Measurements from ENCODE around the gene MAFF.

Gene MAFF

DNA sequence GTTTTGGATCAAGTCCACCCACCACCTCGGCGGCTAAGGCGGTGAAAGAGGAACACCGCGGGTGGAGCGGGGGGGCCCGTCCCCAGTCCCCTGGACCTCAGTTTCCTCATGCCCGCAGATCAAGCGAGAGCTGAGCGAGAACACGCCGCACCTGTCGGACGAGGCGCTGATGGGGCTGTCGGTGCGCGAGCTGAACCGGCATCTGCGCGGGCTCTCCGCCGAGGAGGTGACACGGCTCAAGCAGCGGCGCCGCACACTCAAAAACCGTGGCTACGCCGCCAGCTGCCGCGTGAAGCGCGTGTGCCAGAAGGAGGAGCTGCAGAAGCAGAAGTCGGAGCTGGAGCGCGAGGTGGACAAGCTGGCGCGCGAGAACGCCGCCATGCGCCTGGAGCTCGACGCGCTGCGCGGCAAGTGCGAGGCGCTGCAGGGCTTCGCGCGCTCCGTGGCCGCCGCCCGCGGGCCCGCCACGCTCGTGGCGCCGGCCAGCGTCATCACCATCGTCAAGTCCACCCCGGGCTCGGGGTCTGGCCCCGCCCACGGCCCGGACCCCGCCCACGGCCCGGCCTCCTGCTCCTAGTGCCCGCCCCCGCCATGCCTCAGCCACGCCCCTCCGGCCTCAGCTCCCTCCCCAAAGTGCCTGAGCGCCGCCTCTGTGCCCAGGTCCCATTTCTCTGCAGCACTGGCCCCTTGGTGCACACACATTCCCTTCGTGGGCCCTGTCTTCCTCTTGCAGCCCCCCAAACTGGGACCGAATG is 12.7 kb downstream of the MAFF start:
- Histone ChIP-seq H3K4me3 (peak overlapping the region; percentile 76), H3K9me3 (ENCODE audit: low read depth, low read length) (no peaks in the 10 kb centered on the region), H3K36me3 (ENCODE audit: insufficient read depth, low read length) (no peaks in the 10 kb centered on the region), H3K9ac (ENCODE audit: insufficient read length) (peak overlapping the region; percentile 51), H3K27ac (no peak overlapping the region)
- DNase-seq (ENCODE audit: low read depth, low spot score) = no peak
- no peak for TF ChIP-seq POLR2AphosphoS5 (IDR thresholded peaks at IDR 0.05; ENCODE audit: borderline replicate concordance, low read depth, low read length)
- no peak for TF ChIP-seq FOXP2 (optimal IDR thresholded peaks at IDR 0.05; ENCODE audit: control extremely low read depth, extremely low read length, insufficient read depth)
- no peak for TF ChIP-seq EZH2 (IDR thresholded peaks at IDR 0.05)

DNA sequence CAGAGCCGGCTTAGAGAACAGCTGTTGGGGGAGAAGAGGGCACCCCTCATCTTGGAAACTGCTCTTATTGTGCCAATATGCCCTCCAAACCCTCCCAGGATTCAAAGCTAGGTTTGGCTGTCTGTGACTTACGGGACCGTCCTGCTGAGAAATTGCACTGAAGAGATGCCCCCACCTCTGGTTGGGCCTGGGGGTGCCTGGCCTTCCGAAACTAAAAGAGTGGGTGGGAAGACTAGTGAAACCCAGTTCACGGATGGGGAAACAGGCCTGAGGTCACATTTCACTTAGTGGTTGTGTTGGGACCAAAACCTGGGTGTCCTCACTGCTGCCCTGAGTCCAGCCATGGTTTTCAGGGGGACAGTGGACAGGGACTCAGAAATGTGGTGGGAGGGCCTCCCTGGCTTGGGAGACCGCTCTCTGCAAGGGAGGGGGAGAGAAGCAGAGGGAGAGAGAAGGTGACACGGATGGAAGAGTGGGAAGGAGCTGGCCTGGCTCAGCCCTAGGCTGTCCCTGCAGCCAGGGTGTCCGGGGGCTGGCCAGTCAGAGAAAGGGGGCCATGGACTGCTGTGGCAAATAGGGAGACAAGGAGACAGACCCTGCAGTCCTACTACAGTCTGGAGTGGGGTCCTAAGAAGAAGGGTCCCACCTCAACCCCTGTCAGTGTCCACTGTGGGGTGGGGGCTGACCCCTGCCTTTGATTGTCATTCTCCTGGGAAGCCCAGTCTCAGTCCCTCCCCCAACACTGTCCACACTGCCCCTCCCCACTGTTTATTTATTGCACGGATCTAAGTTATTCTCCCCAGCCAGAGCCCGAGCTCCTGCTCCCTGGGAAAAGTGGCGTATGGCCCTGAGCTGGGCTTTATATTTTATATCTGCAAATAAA is 13.6 kb downstream of the MAFF start:
- Histone ChIP-seq H3K36me3 (ENCODE audit: insufficient read depth, low read length) (no peaks in the 10 kb centered on the region), H3K4me3 (peak overlapping the region; percentile 76), H3K9me3 (ENCODE audit: low read depth, low read length) (no peaks in the 10 kb centered on the region), H3K9ac (ENCODE audit: insufficient read length) (no peak overlapping the region), H3K27ac (no peak overlapping the region)
- DNase-seq (ENCODE audit: low read depth, low spot score) = no peak
- TF ChIP-seq EZH2 (IDR thresholded peaks at IDR 0.05) (no peak), POLR2AphosphoS5 (IDR thresholded peaks at IDR 0.05; ENCODE audit: borderline replicate concordance, low read depth, low read length) (no peak), FOXP2 (optimal IDR thresholded peaks at IDR 0.05; ENCODE audit: control extremely low read depth, extremely low read length, insufficient read depth) (no peak)

GRCh38 chr22:38218661-38219622 is 17.1 kb downstream of the MAFF start:
- H3K9ac ChIP-seq (ENCODE audit: insufficient read length) = no peak overlapping the region
- TF ChIP-seq EZH2 (IDR thresholded peaks at IDR 0.05) (no peak), FOXP2 (optimal IDR thresholded peaks at IDR 0.05; ENCODE audit: control extremely low read depth, extremely low read length, insufficient read depth) (no peak), POLR2AphosphoS5 (IDR thresholded peaks at IDR 0.05; ENCODE audit: borderline replicate concordance, low read depth, low read length) (no peak)

GRCh38 chr22:38219632-38220031 is 17.8 kb downstream of the MAFF start:
- Histone ChIP-seq H3K36me3 (ENCODE audit: insufficient read depth, low read length) (no peaks in the 10 kb centered on the region; the same call in 1 of the 2 replicates), H3K9ac (ENCODE audit: insufficient read length) (no peak overlapping the region), H3K4me3 (no peak overlapping the region), H3K9me3 (ENCODE audit: low read depth, low read length) (no peaks in the 10 kb centered on the region), H3K27ac (no peak overlapping the region)
- no peak for TF ChIP-seq FOXP2 (optimal IDR thresholded peaks at IDR 0.05; ENCODE audit: control extremely low read depth, extremely low read length, insufficient read depth)
- no peak for TF ChIP-seq POLR2AphosphoS5 (IDR thresholded peaks at IDR 0.05; ENCODE audit: borderline replicate concordance, low read depth, low read length)
- TF ChIP-seq EZH2 (IDR thresholded peaks at IDR 0.05) = no peak
- DNase-seq (ENCODE audit: low read depth, low spot score) = no peak

More at GRCh38 chr22:38218661-38219622, 17.1 kb downstream of the MAFF start:
- Histone ChIP-seq H3K36me3 (ENCODE audit: insufficient read depth, low read length) (no peaks in the 10 kb centered on the region; the same call in 1 of the 2 replicates), H3K9me3 (ENCODE audit: low read depth, low read length) (no peaks in the 10 kb centered on the region), H3K4me3 (no peak overlapping the region), H3K27ac (no peak overlapping the region)
- DNase-seq (ENCODE audit: low read depth, low spot score) = no peak

GRCh38 chr22:38220163-38220562 is 18.4 kb downstream of the MAFF start:
- Histone ChIP-seq H3K36me3 (ENCODE audit: insufficient read depth, low read length) (no peaks in the 10 kb centered on the region; the same call in 1 of the 2 replicates), H3K9me3 (ENCODE audit: low read depth, low read length) (no peaks in the 10 kb centered on the region), H3K4me3 (no peak overlapping the region), H3K9ac (ENCODE audit: insufficient read length) (no peak overlapping the region), H3K27ac (no peak overlapping the region)
- TF ChIP-seq FOXP2 (optimal IDR thresholded peaks at IDR 0.05; ENCODE audit: control extremely low read depth, extremely low read length, insufficient read depth) (no peak), POLR2AphosphoS5 (IDR thresholded peaks at IDR 0.05; ENCODE audit: borderline replicate concordance, low read depth, low read length) (no peak), EZH2 (IDR thresholded peaks at IDR 0.05) (no peak)
- no peak for DNase-seq (ENCODE audit: low read depth, low spot score)

DNA sequence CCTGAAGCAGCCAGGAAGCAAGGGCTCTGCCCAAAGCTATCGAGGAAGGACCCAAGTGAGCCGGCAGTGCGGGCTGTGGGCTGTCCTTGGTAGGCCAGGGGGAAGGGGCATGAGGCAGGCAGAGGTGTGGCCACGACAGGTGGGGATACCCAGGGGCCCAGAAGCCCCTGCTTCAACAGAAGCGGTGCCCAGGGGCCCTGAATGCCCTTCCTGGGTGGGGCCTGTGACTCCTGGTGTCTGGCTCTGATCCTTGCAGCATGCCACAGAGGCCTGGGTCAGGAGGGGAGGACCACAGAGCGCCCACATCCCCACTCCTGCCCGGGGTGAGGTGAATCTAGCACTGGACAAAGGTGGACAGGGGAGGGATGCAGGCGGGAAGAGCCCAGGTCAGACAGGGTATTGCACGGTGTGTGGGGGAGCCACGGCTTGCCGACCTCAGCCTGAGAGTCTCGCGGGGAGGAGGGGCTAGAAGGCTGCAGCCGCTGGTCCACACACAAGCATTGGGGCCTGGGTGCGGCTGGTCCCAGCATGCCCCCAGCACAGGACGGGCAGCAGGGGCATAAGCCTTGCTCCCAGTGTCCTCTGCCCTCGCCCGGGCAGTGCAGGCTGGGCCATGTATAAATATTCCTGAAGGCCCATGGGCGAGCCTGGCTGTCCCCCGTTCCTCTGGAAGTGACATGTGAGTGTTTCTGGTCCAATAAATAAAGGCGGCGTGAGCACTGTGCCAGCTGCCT is 19.0 kb downstream of the MAFF start:
- no peaks in the 10 kb centered on the region; the same call in 1 of the 2 replicates for H3K36me3 ChIP-seq (ENCODE audit: insufficient read depth, low read length)
- DNase-seq (ENCODE audit: low read depth, low spot score) = no peak
- no peak overlapping the region for H3K4me3 ChIP-seq
- no peak for TF ChIP-seq FOXP2 (optimal IDR thresholded peaks at IDR 0.05; ENCODE audit: control extremely low read depth, extremely low read length, insufficient read depth)
- no peak for TF ChIP-seq EZH2 (IDR thresholded peaks at IDR 0.05)
- no peak for TF ChIP-seq POLR2AphosphoS5 (IDR thresholded peaks at IDR 0.05; ENCODE audit: borderline replicate concordance, low read depth, low read length)
- no peak overlapping the region for H3K9ac ChIP-seq (ENCODE audit: insufficient read length)
- no peak overlapping the region for H3K27ac ChIP-seq
- H3K9me3 ChIP-seq (ENCODE audit: low read depth, low read length) = no peaks in the 10 kb centered on the region

- TF ChIP-seq POLR2AphosphoS5 (IDR thresholded peaks at IDR 0.05; ENCODE audit: borderline replicate concordance, low read depth, low read length) (no peak), EZH2 (IDR thresholded peaks at IDR 0.05) (no peak)
- no peak overlapping the region for H3K27ac ChIP-seq
- no peaks in the 10 kb centered on the region; the same call in 1 of the 2 replicates for H3K36me3 ChIP-seq (ENCODE audit: insufficient read depth, low read length)
- no peak for DNase-seq (ENCODE audit: low read depth, low spot score)
- no peak overlapping the region for H3K4me3 ChIP-seq
- no peaks in the 10 kb centered on the region for H3K9me3 ChIP-seq (ENCODE audit: low read depth, low read length)
- H3K9ac ChIP-seq (ENCODE audit: insufficient read length) = no peak overlapping the region
Measured at GRCh38 chr22:38221407-38221806, 19.6 kb downstream of the MAFF start.

Measured in SK-N-MC (cell line).